Mucosa of descending colon (tissue), 3 donors: ENCODE measurements around the gene DOC2B. TPM values are rescaled to one million over a fixed set of nuclear protein-coding genes. Genes with fewer than 3 reads are reported as not detected.
A peak's percentile ranks its signal among the peaks of the same experiment; 100 is the strongest.
"Not testable (repeated sequence)": the region's sequence is repeated elsewhere in the genome, so short reads cannot be mapped to it uniquely, and the experiment has no call there.

ENCODE experiments used
- ATAC-seq: fragments of 200-7000 bp; cut with Tn5 transposase; one replicate; pipeline ENCODE4 v1.9.1; 2020; ENCODE audit warnings: mild to moderate bottlenecking, moderate library complexity
- DNase-seq, 3 donors: peaks; one replicate each; pipeline ENCODE4 v3.0.0-alpha.2; 2020
- H3K36me3 ChIP-seq: fragments of 200-600 bp; one replicate; pipeline ENCODE4 v1.8.0; 2021; ENCODE audit warnings: low read depth, mild to moderate bottlenecking
- H3K4me1 ChIP-seq: fragments of 200-600 bp; one replicate; pipeline ENCODE4 v1.8.0; 2021; ENCODE audit warnings: low read depth, mild to moderate bottlenecking
- H3K4me3 ChIP-seq: fragments of 200-600 bp; one replicate; pipeline ENCODE4 v1.8.0; 2021; ENCODE audit warnings: mild to moderate bottlenecking
- H3K9me3 ChIP-seq: fragments of 200-600 bp; one replicate; pipeline ENCODE4 v1.8.0; 2021; ENCODE audit warnings: mild to moderate bottlenecking
- CTCF ChIP-seq: fragments of 200-600 bp; IDR thresholded peaks from one replicate; pipeline ENCODE4 v1.8.0; 2022; ENCODE audit warnings: antibody characterized with exemption, mild to moderate bottlenecking
- intact Hi-C, 2 donors: fragments of 100-400 bp; cut with DNase I in 1 of 2; cut with micrococcal nuclease in 1 of 2; formaldehyde crosslinking; loops; one replicate each; pipeline versions ENCODE4 v1.11.0 to v1.11.1; 2022; cut with DNase I, micrococcal nuclease
- total RNA-seq, 3 donors: library from RNA; stranded (reverse); fragmentation: NEBNext Ultra II Directional in 2 of 3; extraction: Animal tissue kit (Norgen Biotek cat#: 25700) in 2 of 3; gene quantifications; one replicate each; pipeline versions ENCODE4 v1.2.1 to v1.2.4, GENCODE V29; 2021 to 2023
- donor health status: DM: no; HTN: no; CAD: no; lungs with moderate emphysema.
- donor health status: DM: no; HTN: no; CAD: no.
- donor health status: DM: no; HTN: yes; CAD: no.

Gene DOC2B
- total RNA-seq, 3 donors from 2014 or later, result 3.2 to 6.7 (median 4.0) TPM

- Histone ChIP-seq H3K9me3 (no peaks in the 10 kb centered on the region), H3K4me3 (no peak overlapping the region), H3K36me3 (no peaks in the 10 kb centered on the region), H3K4me1 (no peaks in the 10 kb centered on the region)
- ATAC-seq, result no peak
- TF ChIP-seq CTCF, result no peak
- intact Hi-C loops, result no loop called here
- peak in 1 of 3 donors; percentile 8 for DNase-seq
These were observed 40.7 kb upstream of the DOC2B start for GRCh38 chr17:222172-222571.

GRCh38 chr17:219696-220095 is 38.2 kb upstream of the DOC2B start:
- ATAC-seq (no peak), DNase-seq (peak in 1 of 3 donors; percentile 26)
- no peak for TF ChIP-seq CTCF
- H3K9me3 ChIP-seq, result no peaks in the 10 kb centered on the region
- intact Hi-C loops, result no loop called here
- no peak overlapping the region for H3K4me3 ChIP-seq
- H3K36me3 ChIP-seq, result no peaks in the 10 kb centered on the region
- H3K4me1 ChIP-seq, result peaks cover 3% of the 10 kb centered on the region

- DNase-seq, result peak in 1 of 3 donors; percentile 27
- no peak overlapping the region for H3K4me3 ChIP-seq
- ATAC-seq, result no peak
- intact Hi-C loops, result no loop called here
- no peak for TF ChIP-seq CTCF
- no peaks in the 10 kb centered on the region for H3K36me3 ChIP-seq
- H3K9me3 ChIP-seq, result no peaks in the 10 kb centered on the region
- H3K4me1 ChIP-seq, result peaks cover 3% of the 10 kb centered on the region
These were observed 37.1 kb upstream of the DOC2B start for GRCh38 chr17:218432-219110.

GRCh38 chr17:216625-217024 is 35.2 kb upstream of the DOC2B start:
- TF ChIP-seq CTCF, result no peak
- Histone ChIP-seq H3K9me3 (no peaks in the 10 kb centered on the region), H3K4me1 (peaks cover 3% of the 10 kb centered on the region), H3K4me3 (no peak overlapping the region), H3K36me3 (no peaks in the 10 kb centered on the region)
- DNase-seq (no peak), ATAC-seq (no peak)
- intact Hi-C loops, result no loop called here

GRCh38 chr17:215563-216478 is 34.4 kb upstream of the DOC2B start:
- not testable (repeated sequence) for H3K4me1 ChIP-seq
- DNase-seq, result peak in 2 of 3 donors; percentile 76 to 83
- ATAC-seq, result peak; percentile 75

GRCh38 chr17:214881-215331 is 33.5 kb upstream of the DOC2B start:
- Histone ChIP-seq H3K4me1 (peaks cover 3% of the 10 kb centered on the region), H3K9me3 (no peaks in the 10 kb centered on the region), H3K4me3 (no peak overlapping the region), H3K36me3 (no peaks in the 10 kb centered on the region)
- ATAC-seq (peak; percentile 93), DNase-seq (peak in 2 of 3 donors; percentile 71 to 84)
- intact Hi-C loops, result no loop called here
- no peak for TF ChIP-seq CTCF

More at GRCh38 chr17:215563-216478, 34.4 kb upstream of the DOC2B start:
- H3K4me3 ChIP-seq, H3K36me3 ChIP-seq, intact Hi-C loops, H3K9me3 ChIP-seq: not testable (repeated sequence)
